GM12892 (cell line): ENCODE measurements around the gene OR2H1.

Source experiments
- DNase-seq: peaks from one replicate; pipeline ENCODE4 v3.0.0; 2011; ENCODE audit not compliant: insufficient read length
- FAIRE-seq: peaks from 2 replicates; lab custom pipeline; 2011; peaks lifted over from hg19 to GRCh38; lab: Jason Lieb, UNC
- POLR2A ChIP-seq: IDR thresholded peaks from 2 replicates; pipeline ENCODE4 v1.6.1; 2011; ENCODE audit warnings: low read depth, low read length, control low read depth
- POLR2AphosphoS5 ChIP-seq: IDR thresholded peaks from 2 replicates; pipeline ENCODE4 v1.6.1; 2011; ENCODE audit warnings: low read depth, low read length, control low read depth
- TAF1 ChIP-seq: IDR thresholded peaks from 2 replicates; pipeline ENCODE4 v1.6.1; 2011; ENCODE audit warnings: low read depth, mild to moderate bottlenecking, control low read depth, low read length, borderline replicate concordance

Gene OR2H1

GRCh38 chr6:29487131-29487530 lies 30.2 kb downstream of the OR2H1 start:
- TF ChIP-seq TAF1 (no peak), POLR2A (no peak), POLR2AphosphoS5 (no peak)
- FAIRE-seq = no peak
- DNase-seq = no peak

GRCh38 chr6:29487660-29488059 lies 30.7 kb downstream of the OR2H1 start, which contains the start of gene MAS1L:
Gene MAS1L, minus strand, starts transcription at chr6:29487956. Its CDS starts 54 bp downstream, at chr6:29487902.
- no peak for DNase-seq
- no peak for TF ChIP-seq POLR2AphosphoS5
- TF ChIP-seq POLR2A = no peak
- TF ChIP-seq TAF1 = no peak
- FAIRE-seq = no peak

- FAIRE-seq = no peak
- DNase-seq = no peak
- TF ChIP-seq POLR2A (no peak), POLR2AphosphoS5 (no peak), TAF1 (no peak)
These were observed 31.9 kb downstream of the OR2H1 start for GRCh38 chr6:29488874-29489273.

- DNase-seq = no peak
- TF ChIP-seq TAF1 = no peak
- FAIRE-seq = no peak
These were observed 32.3 kb downstream of the OR2H1 start for GRCh38 chr6:29489286-29489685.

- DNase-seq = no peak
- no peak for FAIRE-seq
- TF ChIP-seq POLR2A (no peak), POLR2AphosphoS5 (no peak), TAF1 (no peak)
These were observed 33.1 kb downstream of the OR2H1 start for GRCh38 chr6:29490055-29490454.

GRCh38 chr6:29490552-29490951 lies 33.6 kb downstream of the OR2H1 start:
- FAIRE-seq = no peak

GRCh38 chr6:29491574-29491973 lies 34.6 kb downstream of the OR2H1 start:
- FAIRE-seq (no peak), DNase-seq (no peak)
- no peak for TF ChIP-seq POLR2A
- TF ChIP-seq TAF1 = no peak
- no peak for TF ChIP-seq POLR2AphosphoS5

More at GRCh38 chr6:29490552-29490951, 33.6 kb downstream of the OR2H1 start:
- TF ChIP-seq POLR2A (no peak), TAF1 (no peak), POLR2AphosphoS5 (no peak)
- DNase-seq = no peak

- no peak for FAIRE-seq
- TF ChIP-seq TAF1 = no peak
- TF ChIP-seq POLR2AphosphoS5 = no peak
- TF ChIP-seq POLR2A = no peak
- DNase-seq = no peak
These were observed 36.3 kb downstream of the OR2H1 start for GRCh38 chr6:29493261-29493660.

GRCh38 chr6:29494131-29494530 lies 37.2 kb downstream of the OR2H1 start:
- FAIRE-seq (no peak), DNase-seq (no peak)
- no peak for TF ChIP-seq TAF1
- TF ChIP-seq POLR2A = no peak
- TF ChIP-seq POLR2AphosphoS5 = no peak

- TF ChIP-seq POLR2AphosphoS5 (no peak), TAF1 (no peak), POLR2A (no peak)
- no peak for DNase-seq
- no peak for FAIRE-seq
These were observed 38.6 kb downstream of the OR2H1 start for GRCh38 chr6:29495571-29495970.

GRCh38 chr6:29496961-29497360 lies 40.0 kb downstream of the OR2H1 start:
- TF ChIP-seq POLR2A (no peak), TAF1 (no peak), POLR2AphosphoS5 (no peak)
- FAIRE-seq = no peak
- no peak for DNase-seq

- no peak for DNase-seq
- FAIRE-seq = no peak
- no peak for TF ChIP-seq TAF1
- TF ChIP-seq POLR2AphosphoS5 = no peak
- no peak for TF ChIP-seq POLR2A
These were observed 42.7 kb downstream of the OR2H1 start for GRCh38 chr6:29499704-29500103.
